ENCODE measurements around the gene DNM3. TPM values are rescaled to one million over a fixed set of nuclear protein-coding genes. Genes with fewer than 3 reads are reported as not detected.

DNM3 gene
- total and polyA plus RNA-seq, 2 donors (not counting 3 experiments of a cell fraction or from before 2014, with no cell fraction given): 1.4 to 2.5 TPM

GRCh38 chr1:172146141-172146850, 305.0 kb downstream of the DNM3 start:
- ChIA-PET POLR2A (no interaction called here), CTCF (interaction anchor here (1.6 to 2.9 kb wide), 2 partner anchors 34 to 253 kb away, joined by 8 to 11 read pairs; no protein-coding TSS in a partner anchor)
- no TSS peak for BruUV-seq (replicated peaks)
- Histone ChIP-seq H4K20me1 (replicated peaks; ENCODE audit: control insufficient read depth, extremely low read depth, insufficient read depth, low read length) (no peaks in the 10 kb centered on the region), H3K27me3 (ENCODE audit: control insufficient read depth in 2 of 2, insufficient read depth in 2 of 2, low read length in 2 of 2) (no peaks in the 10 kb centered on the region), H3K4me2 (ENCODE audit: insufficient read depth, low read length) (no peak overlapping the region), H3K36me3 (ENCODE audit: control insufficient read depth in 2 of 2, extremely low read depth in 1 of 2, insufficient read depth in 2 of 2, low read length in 2 of 2) (no peaks in the 10 kb centered on the region), H3K9ac (replicated peaks; ENCODE audit: extremely low read depth, insufficient read depth, low read length) (no peak overlapping the region), H3K4me3 (replicated peaks in 1 of 3; ENCODE audit: insufficient read depth in 1 of 3, low read depth in 1 of 3, low read length in 3 of 3) (no peak overlapping the region), H3K79me2 (ENCODE audit: control insufficient read depth, insufficient read depth, low read length) (peaks cover 7% of the 10 kb centered on the region), H3K27ac (ENCODE audit: insufficient read depth, low read depth, low read length) (no peak overlapping the region), H2AFZ (ENCODE audit: low read depth, low read length) (no peak overlapping the region), H3K9me1 (replicated peaks; ENCODE audit: control insufficient read depth, extremely low read depth, insufficient read depth, low read length) (no peaks in the 10 kb centered on the region), H3K4me1 (ENCODE audit: control insufficient read depth, extremely low read depth, insufficient read depth, low read length) (peaks cover 45% of the 10 kb centered on the region), H3K9me3 (replicated peaks; ENCODE audit: control insufficient read depth, insufficient read depth, low read length) (no peaks in the 10 kb centered on the region)
- dilution Hi-C loops (cut with MboI; ENCODE audit: extremely low pct_ligation_motif_present, low sequenced_read_pairs): no loop called here
- DNase-seq (ENCODE audit: low read depth, low spot score) (no peak), FAIRE-seq (no peak)
- intact Hi-C loops (cut with micrococcal nuclease): loop anchor here (10.0 kb wide), 1 partner anchor 759 kb away; no protein-coding TSS in a partner anchor
- no peak for TF ChIP-seq POLR2AphosphoS5 (IDR thresholded peaks at IDR 0.05; ENCODE audit: insufficient read depth, low read depth, low read length)
- TF ChIP-seq JUN (IDR thresholded peaks at IDR 0.05; ENCODE audit: borderline replicate concordance, insufficient read depth, insufficient read length, low read depth): no peak
- no peak for TF ChIP-seq EZH2 (IDR thresholded peaks at IDR 0.05; ENCODE audit: borderline replicate concordance, low read depth, low read length, severe bottlenecking)
- no peak for TF ChIP-seq GATA2 (IDR thresholded peaks at IDR 0.05; ENCODE audit: insufficient read depth, insufficient read length, low read depth, low read length)
- TF ChIP-seq CTCF (IDR thresholded peaks at IDR 0.05; ENCODE audit: extremely low read depth in 1 of 2, insufficient read depth in 1 of 2, low read depth in 1 of 2, low read length in 2 of 2): no peak
- no peak for TF ChIP-seq MAX (IDR thresholded peaks at IDR 0.05; ENCODE audit: insufficient read depth, insufficient read length)
- no peak for TF ChIP-seq FOS (IDR thresholded peaks at IDR 0.05; ENCODE audit: borderline replicate concordance, insufficient read depth, low read length)
- no peak for TF ChIP-seq MYC (IDR thresholded peaks at IDR 0.05; ENCODE audit: low read depth, low read length)
- no peak for TF ChIP-seq POLR2A (IDR thresholded peaks at IDR 0.05; ENCODE audit: low read depth, low read length)
